Measurements from ENCODE around the gene MYOM1. TPM values are rescaled to one million over a fixed set of nuclear protein-coding genes. Genes with fewer than 3 reads are reported as not detected.

MYOM1 gene
- total and polyA plus RNA-seq, 2 donors from 2014 or later: 2.1 to 6.8 TPM

DNA sequence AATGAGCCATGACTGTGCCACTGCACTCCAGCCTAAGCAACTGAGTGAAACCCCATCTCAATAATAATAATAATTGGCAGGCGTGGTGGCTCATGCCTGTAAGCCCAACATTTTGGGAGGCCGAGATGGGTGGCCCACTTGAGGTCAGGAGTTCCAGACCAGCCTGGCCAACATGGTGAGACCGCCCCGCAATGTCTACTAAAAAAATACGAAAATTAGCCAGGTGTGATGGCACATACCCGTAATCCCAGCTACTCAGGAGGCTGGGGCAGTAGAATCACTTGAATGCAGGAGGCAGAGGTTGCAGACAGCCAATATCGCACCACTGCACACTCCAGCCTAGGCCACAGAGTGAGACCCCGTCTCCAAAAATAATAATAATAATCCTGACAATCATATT, 178.9 kb downstream of the MYOM1 start:
- Histone ChIP-seq H3K9ac (ENCODE audit: low read length in 3 of 3) (no peak overlapping the region), H3K36me3 (ENCODE audit: control insufficient read depth in 2 of 3, insufficient read depth in 3 of 3, low read length in 3 of 3) (no peaks in the 10 kb centered on the region), H3K27me3 (ENCODE audit: control insufficient read depth, insufficient read depth, low read length) (no peaks in the 10 kb centered on the region), H3K4me1 (ENCODE audit: control insufficient read depth in 2 of 3, insufficient read depth in 2 of 3, low read depth in 1 of 3, low read length in 3 of 3) (peaks cover 0 to 3% (median 0%) of the 10 kb centered on the region in 3 donors), H3K27ac (ENCODE audit: low read depth in 2 of 2, low read length in 2 of 2) (no peak overlapping the region), H3K4me3 (ENCODE audit: low read length in 3 of 3) (no peak overlapping the region), H3K9me3 (ENCODE audit: control insufficient read depth in 2 of 3, insufficient read depth in 1 of 3, low read length in 3 of 3) (no peaks in the 10 kb centered on the region)
- intact Hi-C loops (cut with DNase I): no loop called here
- peak in 1 of 5 donors; percentile 26 for DNase-seq
- TF ChIP-seq, protein P1, sequence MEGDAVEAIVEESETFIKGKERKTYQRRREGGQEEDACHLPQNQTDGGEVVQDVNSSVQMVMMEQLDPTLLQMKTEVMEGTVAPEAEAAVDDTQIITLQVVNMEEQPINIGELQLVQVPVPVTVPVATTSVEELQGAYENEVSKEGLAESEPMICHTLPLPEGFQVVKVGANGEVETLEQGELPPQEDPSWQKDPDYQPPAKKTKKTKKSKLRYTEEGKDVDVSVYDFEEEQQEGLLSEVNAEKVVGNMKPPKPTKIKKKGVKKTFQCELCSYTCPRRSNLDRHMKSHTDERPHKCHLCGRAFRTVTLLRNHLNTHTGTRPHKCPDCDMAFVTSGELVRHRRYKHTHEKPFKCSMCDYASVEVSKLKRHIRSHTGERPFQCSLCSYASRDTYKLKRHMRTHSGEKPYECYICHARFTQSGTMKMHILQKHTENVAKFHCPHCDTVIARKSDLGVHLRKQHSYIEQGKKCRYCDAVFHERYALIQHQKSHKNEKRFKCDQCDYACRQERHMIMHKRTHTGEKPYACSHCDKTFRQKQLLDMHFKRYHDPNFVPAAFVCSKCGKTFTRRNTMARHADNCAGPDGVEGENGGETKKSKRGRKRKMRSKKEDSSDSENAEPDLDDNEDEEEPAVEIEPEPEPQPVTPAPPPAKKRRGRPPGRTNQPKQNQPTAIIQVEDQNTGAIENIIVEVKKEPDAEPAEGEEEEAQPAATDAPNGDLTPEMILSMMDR (IDR thresholded peaks at IDR 0.05; ENCODE audit: borderline replicate concordance, extremely low read depth, insufficient read depth): no peak
- FAIRE-seq: no peak

DNA sequence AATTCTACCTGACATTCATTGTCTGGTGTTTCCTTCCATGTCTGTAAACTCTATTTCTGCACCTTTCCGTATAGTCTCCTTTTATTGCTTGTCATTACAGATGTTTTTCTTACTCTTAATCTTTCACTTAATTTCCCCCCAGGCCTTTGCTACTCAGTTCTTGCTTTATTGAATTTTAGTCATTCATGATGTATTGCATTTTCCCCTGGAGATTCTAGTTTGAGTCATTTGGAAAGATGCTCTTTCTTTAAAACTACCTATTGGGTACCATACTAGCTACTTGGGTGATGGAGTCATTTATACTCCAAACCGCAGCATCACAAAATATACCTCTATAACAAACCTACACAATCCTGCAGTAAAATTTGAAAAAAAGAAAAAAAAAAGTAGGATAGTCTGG, 179.6 kb downstream of the MYOM1 start:
- intact Hi-C loops (cut with DNase I): no loop called here
- Histone ChIP-seq H3K9ac (ENCODE audit: low read length in 3 of 3) (no peak overlapping the region), H3K27ac (ENCODE audit: low read depth in 2 of 2, low read length in 2 of 2) (no peak overlapping the region), H3K36me3 (ENCODE audit: control insufficient read depth in 2 of 3, insufficient read depth in 3 of 3, low read length in 3 of 3) (no peaks in the 10 kb centered on the region), H3K4me1 (ENCODE audit: control insufficient read depth in 2 of 3, insufficient read depth in 2 of 3, low read depth in 1 of 3, low read length in 3 of 3) (no peaks in the 10 kb centered on the region), H3K4me3 (ENCODE audit: low read length in 3 of 3) (no peak overlapping the region), H3K27me3 (ENCODE audit: control insufficient read depth, insufficient read depth, low read length) (no peaks in the 10 kb centered on the region), H3K9me3 (ENCODE audit: control insufficient read depth in 2 of 3, insufficient read depth in 1 of 3, low read length in 3 of 3) (no peaks in the 10 kb centered on the region)
- no peak for FAIRE-seq
- TF ChIP-seq, protein P1 (IDR thresholded peaks at IDR 0.05; ENCODE audit: borderline replicate concordance, extremely low read depth, insufficient read depth): no peak
- DNase-seq: no peak

- H3K4me1 ChIP-seq (ENCODE audit: control insufficient read depth in 2 of 3, insufficient read depth in 2 of 3, low read depth in 1 of 3, low read length in 3 of 3): no peaks in the 10 kb centered on the region
- FAIRE-seq (no peak), DNase-seq (no peak)
- H3K4me3 ChIP-seq (ENCODE audit: low read length in 3 of 3): no peak overlapping the region
- H3K9ac ChIP-seq (ENCODE audit: low read length in 3 of 3): no peak overlapping the region
- no peaks in the 10 kb centered on the region for H3K27me3 ChIP-seq (ENCODE audit: control insufficient read depth, insufficient read depth, low read length)
- H3K9me3 ChIP-seq (ENCODE audit: control insufficient read depth in 2 of 3, insufficient read depth in 1 of 3, low read length in 3 of 3): no peaks in the 10 kb centered on the region
- no peak overlapping the region for H3K27ac ChIP-seq (ENCODE audit: low read depth in 2 of 2, low read length in 2 of 2)
- TF ChIP-seq, protein P1 (IDR thresholded peaks at IDR 0.05; ENCODE audit: borderline replicate concordance, extremely low read depth, insufficient read depth): no peak
- intact Hi-C loops (cut with DNase I): no loop called here
- H3K36me3 ChIP-seq (ENCODE audit: control insufficient read depth in 2 of 3, insufficient read depth in 3 of 3, low read length in 3 of 3): no peaks in the 10 kb centered on the region
Observed at GRCh38 chr18:3037423-3037915, 182.3 kb downstream of the MYOM1 start.

GRCh38 chr18:3036108-3036507, 183.7 kb downstream of the MYOM1 start:
- Histone ChIP-seq H3K9ac (ENCODE audit: low read length in 3 of 3) (no peak overlapping the region), H3K4me3 (ENCODE audit: low read length in 3 of 3) (no peak overlapping the region), H3K27ac (ENCODE audit: low read depth in 2 of 2, low read length in 2 of 2) (no peak overlapping the region), H3K4me1 (ENCODE audit: control insufficient read depth in 2 of 3, insufficient read depth in 2 of 3, low read depth in 1 of 3, low read length in 3 of 3) (no peaks in the 10 kb centered on the region), H3K36me3 (ENCODE audit: control insufficient read depth in 2 of 3, insufficient read depth in 3 of 3, low read length in 3 of 3) (no peaks in the 10 kb centered on the region), H3K27me3 (ENCODE audit: control insufficient read depth, insufficient read depth, low read length) (no peaks in the 10 kb centered on the region), H3K9me3 (ENCODE audit: control insufficient read depth in 2 of 3, insufficient read depth in 1 of 3, low read length in 3 of 3) (no peaks in the 10 kb centered on the region)
- TF ChIP-seq, protein P1 (IDR thresholded peaks at IDR 0.05; ENCODE audit: borderline replicate concordance, extremely low read depth, insufficient read depth): no peak
- intact Hi-C loops (cut with DNase I): no loop called here
- FAIRE-seq (no peak), DNase-seq (peak in 1 of 5 donors; percentile 11)

All from kidney (tissue), 14 donors.